Body of pancreas (tissue), 4 donors: ENCODE measurements around the gene C4orf36. TPM values are rescaled to one million over a fixed set of nuclear protein-coding genes. Genes with fewer than 3 reads are reported as not detected.

Source experiments
- ATAC-seq: fragments of 150-250 bp; one replicate; pipeline ENCODE4 v1.9.1; 2016
- DNase-seq, 4 donors: peaks; one replicate each; pipeline ENCODE4 v3.0.0-alpha.2; 2019
- H3K27ac ChIP-seq, 4 donors: fragments of 200-600 bp; sonication (generic); 1 replicate in 3 of 4; 2 replicates in 1 of 4; pipeline versions ENCODE4 v1.5.1 to v1.6.1; 2016 to 2019; ENCODE audit warnings: mild to moderate bottlenecking in 1 of 4, mixed read lengths in 1 of 4, moderate library complexity in 1 of 4
- H3K27me3 ChIP-seq, 2 donors: fragments of 200-600 bp; sonication (generic); one replicate each; pipeline ENCODE4 v1.6.0; 2016; ENCODE audit warnings: mild to moderate bottlenecking in 1 of 2
- H3K36me3 ChIP-seq, 2 donors: fragments of 200-600 bp; sonication (generic); replicated peaks in 1 of 2; 2 replicates each; pipeline ENCODE4 v1.5.1; 2016; ENCODE audit warnings: low read depth in 2 of 2; ENCODE audit not compliant: insufficient read depth in 1 of 2
- H3K4me1 ChIP-seq: fragments of 200-600 bp; sonication (generic); one replicate; pipeline ENCODE4 v1.6.0; 2016
- H3K4me3 ChIP-seq, 2 donors: fragments of 200-600 bp; sonication (generic); 1 replicate in 1 of 2; 2 replicates in 1 of 2; pipeline ENCODE4 v1.5.1; 2016 to 2019
- H3K9me3 ChIP-seq, 3 donors: fragments of 200-600 bp; sonication (generic); 1 replicate in 2 of 3; 2 replicates in 1 of 3; pipeline ENCODE4 v1.5.1; 2016
- CTCF ChIP-seq, 7 experiments: fragments of 450-650 bp in 4 of 7; fragments of 200-600 bp in 3 of 7; sonication (generic) in 3 of 7; IDR thresholded peaks; one replicate each; pipeline ENCODE4 v1.5.1; 2016 to 2019; ENCODE audit warnings: antibody characterized with exemption in 7 of 7
- POLR2A ChIP-seq, 3 donors: fragments of 450-650 bp; IDR thresholded peaks; one replicate each; pipeline ENCODE4 v1.6.1; 2016; ENCODE audit warnings: antibody characterized with exemption in 3 of 3, mild to moderate bottlenecking in 2 of 3
- WGBS, 2 donors: methylation state at CpG; one replicate each; pipeline ENCODE4 v1.1.5; 2017; 5-methylcytosine and 5-hydroxymethylcytosine counted together
- intact Hi-C: fragments of 100-400 bp; cut with DNase I; formaldehyde crosslinking; loops from one replicate; pipeline ENCODE4 v1.15.1; 2023
- total RNA-seq, 2 donors: library from RNA; depleted of rRNA; stranded (reverse); fragments of >200 nt; gene quantifications; one replicate each; pipeline ENCODE4 v1.1.0, GENCODE V29; 2016

Gene C4orf36
- total RNA-seq, 2 donors from 2014 or later: 1.3 to 3.6 TPM

- Histone ChIP-seq H3K27ac (no peak overlapping the region), H3K4me1 (no peaks in the 10 kb centered on the region), H3K27me3 (no peaks in the 10 kb centered on the region), H3K9me3 (no peaks in the 10 kb centered on the region), H3K4me3 (no peak overlapping the region), H3K36me3 (no peaks in the 10 kb centered on the region)
- TF ChIP-seq CTCF (IDR thresholded peaks at IDR 0.05): no peak
- TF ChIP-seq POLR2A (IDR thresholded peaks at IDR 0.05): no peak
- WGBS, 2 donors: 63 to 71% methylated on average over 7 of the region's 7 CpGs
- DNase-seq (no peak), ATAC-seq (no peak)
- intact Hi-C loops: no loop called here
These were observed 44.1 kb downstream of the C4orf36 start for GRCh38 chr4:86848136-86848535.

- ATAC-seq (no peak), DNase-seq (no peak)
- H3K27me3 ChIP-seq: no peaks in the 10 kb centered on the region
- H3K9me3 ChIP-seq: no peaks in the 10 kb centered on the region
- H3K4me3 ChIP-seq: no peak overlapping the region
- H3K36me3 ChIP-seq: no peaks in the 10 kb centered on the region
- TF ChIP-seq POLR2A (IDR thresholded peaks at IDR 0.05): no peak
- no peak for TF ChIP-seq CTCF (IDR thresholded peaks at IDR 0.05)
- intact Hi-C loops: no loop called here
- 77 to 87% methylated on average over 4 of the region's 4 CpGs for WGBS, 2 donors
- H3K4me1 ChIP-seq: no peaks in the 10 kb centered on the region
- H3K27ac ChIP-seq: no peak overlapping the region
These were observed 44.7 kb downstream of the C4orf36 start for GRCh38 chr4:86847571-86847970.

GRCh38 chr4:86846921-86847320 lies 45.3 kb downstream of the C4orf36 start:
- no peak overlapping the region for H3K4me3 ChIP-seq
- no peaks in the 10 kb centered on the region for H3K36me3 ChIP-seq
- H3K27me3 ChIP-seq: no peaks in the 10 kb centered on the region
- DNase-seq (no peak), ATAC-seq (no peak)
- H3K4me1 ChIP-seq: no peaks in the 10 kb centered on the region
- TF ChIP-seq POLR2A (IDR thresholded peaks at IDR 0.05): no peak
- no peak for TF ChIP-seq CTCF (IDR thresholded peaks at IDR 0.05)
- no peak overlapping the region for H3K27ac ChIP-seq
- H3K9me3 ChIP-seq: no peaks in the 10 kb centered on the region
- intact Hi-C loops: no loop called here

DNA sequence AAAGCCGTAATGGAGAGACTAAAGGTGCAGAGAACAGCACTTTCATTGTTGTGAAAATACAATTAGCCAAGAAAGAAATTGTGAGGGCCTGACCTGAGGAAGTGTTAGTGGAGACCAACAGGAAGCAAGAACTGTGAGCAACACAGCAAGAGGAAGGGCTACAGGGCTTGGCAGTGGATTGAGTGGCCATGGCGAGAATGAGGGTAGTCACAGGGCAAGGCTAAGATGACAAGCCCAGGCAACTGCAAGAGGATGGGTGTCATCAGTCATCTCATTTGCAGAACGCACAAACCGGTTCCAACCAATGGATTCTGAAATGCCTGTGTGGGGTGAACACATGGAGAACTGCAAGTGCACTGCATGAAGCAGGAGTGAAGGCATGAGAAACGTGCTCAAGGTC lies 46.6 kb downstream of the C4orf36 start:
- DNase-seq (no peak), ATAC-seq (no peak)
- Histone ChIP-seq H3K4me3 (no peak overlapping the region), H3K27me3 (no peaks in the 10 kb centered on the region), H3K36me3 (no peaks in the 10 kb centered on the region), H3K27ac (no peak overlapping the region), H3K9me3 (no peaks in the 10 kb centered on the region), H3K4me1 (no peaks in the 10 kb centered on the region)
- intact Hi-C loops: no loop called here
- no peak for TF ChIP-seq POLR2A (IDR thresholded peaks at IDR 0.05)
- TF ChIP-seq CTCF (IDR thresholded peaks at IDR 0.05): no peak
- WGBS, 2 donors: 63 to 78% methylated on average over 5 of the region's 5 CpGs

DNA sequence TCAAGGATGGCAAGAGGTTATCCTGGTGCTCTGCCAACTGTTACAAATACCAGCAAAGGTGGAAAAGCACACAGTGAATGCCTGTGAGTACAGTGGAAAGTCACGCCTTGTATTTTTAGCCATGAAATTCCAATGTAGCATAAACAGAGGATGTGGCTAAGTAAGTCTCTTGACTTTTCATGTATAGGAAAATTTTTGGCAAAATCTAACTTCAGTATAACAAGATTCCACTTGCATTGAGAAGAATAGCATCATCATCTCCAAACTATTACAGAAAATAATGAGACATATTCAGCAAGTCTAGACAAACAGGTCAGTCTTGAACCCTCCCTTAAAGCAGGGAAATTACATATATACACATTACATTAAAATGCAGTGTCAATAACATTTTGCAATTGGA lies 50.9 kb downstream of the C4orf36 start:
- TF ChIP-seq POLR2A (IDR thresholded peaks at IDR 0.05) (no peak), CTCF (IDR thresholded peaks at IDR 0.05) (no peak)
- H3K4me1 ChIP-seq: no peaks in the 10 kb centered on the region
- intact Hi-C loops: no loop called here
- H3K27ac ChIP-seq: no peak overlapping the region
- H3K36me3 ChIP-seq: no peaks in the 10 kb centered on the region
- H3K4me3 ChIP-seq: no peak overlapping the region
- 93 to 95% methylated on average over 1 of the region's 1 CpG for WGBS, 2 donors
- no peak for DNase-seq
- H3K9me3 ChIP-seq: no peaks in the 10 kb centered on the region
- no peaks in the 10 kb centered on the region for H3K27me3 ChIP-seq
- no peak for ATAC-seq
